HepG2 (cell line): Measurements from ENCODE around the gene CCDC167. TPM values are rescaled to one million over a fixed set of nuclear protein-coding genes. Genes with fewer than 3 reads are reported as not detected.

Experiments used
- DMAP1 ChIP-seq: IDR thresholded peaks from 2 replicates; pipeline ENCODE4 v1.6.1; 2016
- HNF4A ChIP-seq: sonication (generic); formaldehyde crosslinking; IDR thresholded peaks from 2 replicates; pipeline ENCODE4 v1.4.0; 2020; ENCODE audit warnings: missing genetic modification reagents
- ISX ChIP-seq: sonication (generic); formaldehyde crosslinking; conservative IDR thresholded peaks from 2 replicates; pipeline ENCODE4 v1.5.0; 2020; ENCODE audit warnings: missing genetic modification reagents
- MATR3 ChIP-seq: sonication (generic); formaldehyde crosslinking; IDR thresholded peaks from 2 replicates; pipeline ENCODE4 v1.4.0; 2020; ENCODE audit warnings: missing genetic modification reagents
- TMF1 ChIP-seq: sonication (generic); formaldehyde crosslinking; IDR thresholded peaks from 2 replicates; pipeline ENCODE4 v1.8.1; 2022; ENCODE audit warnings: low read depth, missing genetic modification reagents
- ZBTB40 ChIP-seq, 2 experiments: fragments of 450-650 bp in 1 of 2; sonication (generic) in 1 of 2; formaldehyde crosslinking in 1 of 2; IDR thresholded peaks; 2 replicates each; pipeline versions ENCODE4 v1.6.1 to v1.8.0; 2016 to 2022; ENCODE audit warnings: antibody characterized with exemption in 1 of 2, mild to moderate bottlenecking in 1 of 2, missing genetic modification reagents in 1 of 2
- ZBTB42 ChIP-seq: sonication (generic); formaldehyde crosslinking; IDR thresholded peaks from 2 replicates; pipeline ENCODE4 v1.5.0; 2020; ENCODE audit warnings: mild to moderate bottlenecking, missing genetic modification reagents
- ZNF276 ChIP-seq: sonication (generic); formaldehyde crosslinking; IDR thresholded peaks from 2 replicates; pipeline ENCODE4 v1.4.0; 2020; ENCODE audit warnings: mild to moderate bottlenecking, low read depth, missing genetic modification reagents
- ZNF333 ChIP-seq: sonication (generic); formaldehyde crosslinking; IDR thresholded peaks from 2 replicates; pipeline ENCODE4 v1.4.0; 2020; ENCODE audit warnings: mild to moderate bottlenecking, missing genetic modification reagents, borderline replicate concordance
- polyA plus RNA-seq, 8 experiments: library from polyadenylated mRNA; depleted of rRNA in 3 of 8; stranded (reverse) in 7 of 8; unstranded in 1 of 8; fragments of >200 nt; fragmentation: Illumina TruSeq in 4 of 8; extraction: Trizol in 4 of 8; gene quantifications; 2 replicates each; pipeline versions ENCODE4 v1.2.1 to v1.2.3, GENCODE V29; 2011 to 2016; ENCODE audit warnings: low read depth in 4 of 8, missing spikeins in 1 of 8, mixed read lengths in 1 of 8; ENCODE audit not compliant: insufficient read depth in 1 of 8
- total RNA-seq, 5 experiments: library from RNA; depleted of rRNA; stranded (reverse); fragments of >200 nt; fragmentation: Illumina TruSeq; extraction: Trizol; gene quantifications; 2 replicates each; pipeline ENCODE4 v1.2.3, GENCODE V29; 2016; ENCODE audit warnings: low read depth in 1 of 5
- TF ChIP-seq, protein P1 (sequence below): sonication (generic); formaldehyde crosslinking; IDR thresholded peaks from 2 replicates; pipeline ENCODE4 v1.9.0; 2021; ENCODE audit warnings: missing genetic modification reagents, mild to moderate bottlenecking, borderline replicate concordance
- TF ChIP-seq, protein P2 (sequence below): sonication (generic); formaldehyde crosslinking; IDR thresholded peaks from 2 replicates; pipeline ENCODE4 v1.4.0; 2020; ENCODE audit warnings: mild to moderate bottlenecking, low read depth, missing genetic modification reagents
- TF ChIP-seq, protein P3 (sequence below): sonication (generic); formaldehyde crosslinking; IDR thresholded peaks from 2 replicates; pipeline ENCODE4 v1.8.0; 2022; ENCODE audit warnings: low read depth, missing genetic modification reagents

The CCDC167 gene
- total and polyA plus RNA-seq, 2 of the 13 experiments (the other 11 are each of a cell fraction or from before 2014, with no cell fraction given): 48.4 to 66.8 TPM

DNA sequence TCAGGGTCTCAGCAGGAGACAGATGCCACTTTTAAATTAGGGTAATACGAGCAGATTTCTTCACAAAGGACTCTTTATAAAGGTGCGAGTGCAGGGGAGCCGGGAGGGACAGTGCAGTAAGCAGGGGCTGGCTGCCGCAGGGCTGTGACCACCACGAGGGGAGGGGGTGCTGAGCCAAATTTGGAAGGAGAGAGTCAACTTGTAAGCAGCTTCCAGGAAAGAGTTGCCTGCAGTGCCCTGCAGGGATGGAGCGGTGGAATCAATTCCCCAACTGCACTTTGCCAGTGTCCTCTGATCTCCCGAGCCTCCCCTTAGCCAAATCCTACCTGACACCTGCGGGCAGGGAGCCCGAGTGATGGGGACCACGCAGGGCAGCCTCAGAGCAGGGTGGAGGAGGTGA is 13.9 kb upstream of the CCDC167 start (continued):
- TF ChIP-seq, protein P1, sequence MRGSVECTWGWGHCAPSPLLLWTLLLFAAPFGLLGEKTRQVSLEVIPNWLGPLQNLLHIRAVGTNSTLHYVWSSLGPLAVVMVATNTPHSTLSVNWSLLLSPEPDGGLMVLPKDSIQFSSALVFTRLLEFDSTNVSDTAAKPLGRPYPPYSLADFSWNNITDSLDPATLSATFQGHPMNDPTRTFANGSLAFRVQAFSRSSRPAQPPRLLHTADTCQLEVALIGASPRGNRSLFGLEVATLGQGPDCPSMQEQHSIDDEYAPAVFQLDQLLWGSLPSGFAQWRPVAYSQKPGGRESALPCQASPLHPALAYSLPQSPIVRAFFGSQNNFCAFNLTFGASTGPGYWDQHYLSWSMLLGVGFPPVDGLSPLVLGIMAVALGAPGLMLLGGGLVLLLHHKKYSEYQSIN (CRISPR knock-in tag): no peak
- TF ChIP-seq ZNF276 (CRISPR knock-in tag) (no peak), ZNF333 (no peak), ZBTB40 (IDR thresholded peaks at IDR 0.05) (no peak), ZBTB40 (CRISPR knock-in tag; IDR thresholded peaks at IDR 0.05) (no peak), ISX (CRISPR knock-in tag) (no peak), TMF1 (CRISPR knock-in tag) (no peak), MATR3 (no peak), DMAP1 (CRISPR knock-in tag) (no peak), HNF4A (CRISPR knock-in tag) (no peak), ZBTB42 (CRISPR knock-in tag) (no peak)
- TF ChIP-seq, protein P2, sequence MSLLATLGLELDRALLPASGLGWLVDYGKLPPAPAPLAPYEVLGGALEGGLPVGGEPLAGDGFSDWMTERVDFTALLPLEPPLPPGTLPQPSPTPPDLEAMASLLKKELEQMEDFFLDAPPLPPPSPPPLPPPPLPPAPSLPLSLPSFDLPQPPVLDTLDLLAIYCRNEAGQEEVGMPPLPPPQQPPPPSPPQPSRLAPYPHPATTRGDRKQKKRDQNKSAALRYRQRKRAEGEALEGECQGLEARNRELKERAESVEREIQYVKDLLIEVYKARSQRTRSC (CRISPR knock-in tag): no peak
- TF ChIP-seq, protein P3, sequence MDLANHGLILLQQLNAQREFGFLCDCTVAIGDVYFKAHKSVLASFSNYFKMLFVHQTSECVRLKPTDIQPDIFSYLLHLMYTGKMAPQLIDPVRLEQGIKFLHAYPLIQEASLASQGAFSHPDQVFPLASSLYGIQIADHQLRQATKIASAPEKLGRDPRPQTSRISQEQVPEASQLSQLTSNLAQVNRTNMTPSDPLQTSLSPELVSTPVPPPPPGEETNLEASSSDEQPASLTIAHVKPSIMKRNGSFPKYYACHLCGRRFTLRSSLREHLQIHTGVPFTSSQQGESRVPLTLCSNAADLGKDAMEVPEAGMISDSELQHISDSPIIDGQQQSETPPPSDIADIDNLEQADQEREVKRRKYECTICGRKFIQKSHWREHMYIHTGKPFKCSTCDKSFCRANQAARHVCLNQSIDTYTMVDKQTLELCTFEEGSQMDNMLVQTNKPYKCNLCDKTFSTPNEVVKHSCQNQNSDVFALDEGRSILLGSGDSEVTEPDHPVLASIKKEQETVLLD (CRISPR knock-in tag): no peak
- TF ChIP-seq, all 625 proteins: peak for 0
